ENCODE data around the gene PBX2.

DNA sequence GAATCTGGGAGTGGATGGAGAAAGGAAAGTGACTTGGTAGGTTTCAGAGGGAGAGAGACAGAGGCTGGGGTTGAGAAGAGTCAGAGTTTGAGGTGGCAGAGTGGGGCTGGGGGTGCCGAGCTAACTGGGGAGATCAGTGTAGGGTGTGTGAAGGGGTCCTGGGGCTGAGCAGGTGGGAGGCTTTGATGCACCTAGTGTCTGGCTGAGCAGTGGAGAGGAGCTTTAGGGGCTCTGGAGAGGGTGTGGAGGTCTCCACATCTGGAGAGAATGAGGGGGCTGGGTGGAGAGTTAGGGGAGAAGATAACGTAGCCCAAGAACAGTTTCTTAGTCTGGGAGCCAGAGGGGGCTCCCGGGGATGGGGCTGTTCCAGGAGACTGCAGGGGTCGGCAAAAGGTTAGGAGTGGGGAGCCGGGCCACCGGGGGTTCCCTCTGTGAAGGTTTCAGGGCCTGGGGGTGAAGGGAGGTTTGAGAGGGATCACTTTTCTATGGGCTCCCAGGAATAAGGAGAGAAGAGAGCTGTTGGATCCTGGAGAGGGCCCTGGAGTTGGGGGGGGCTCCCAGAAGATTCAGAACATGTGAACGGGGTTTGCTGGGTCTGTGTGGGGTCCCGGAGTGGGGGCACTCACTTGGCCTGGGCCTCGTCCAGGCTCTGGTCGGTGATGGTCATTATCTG, 797 bp downstream of the PBX2 start:
- TF ChIP-seq, protein P1, sequence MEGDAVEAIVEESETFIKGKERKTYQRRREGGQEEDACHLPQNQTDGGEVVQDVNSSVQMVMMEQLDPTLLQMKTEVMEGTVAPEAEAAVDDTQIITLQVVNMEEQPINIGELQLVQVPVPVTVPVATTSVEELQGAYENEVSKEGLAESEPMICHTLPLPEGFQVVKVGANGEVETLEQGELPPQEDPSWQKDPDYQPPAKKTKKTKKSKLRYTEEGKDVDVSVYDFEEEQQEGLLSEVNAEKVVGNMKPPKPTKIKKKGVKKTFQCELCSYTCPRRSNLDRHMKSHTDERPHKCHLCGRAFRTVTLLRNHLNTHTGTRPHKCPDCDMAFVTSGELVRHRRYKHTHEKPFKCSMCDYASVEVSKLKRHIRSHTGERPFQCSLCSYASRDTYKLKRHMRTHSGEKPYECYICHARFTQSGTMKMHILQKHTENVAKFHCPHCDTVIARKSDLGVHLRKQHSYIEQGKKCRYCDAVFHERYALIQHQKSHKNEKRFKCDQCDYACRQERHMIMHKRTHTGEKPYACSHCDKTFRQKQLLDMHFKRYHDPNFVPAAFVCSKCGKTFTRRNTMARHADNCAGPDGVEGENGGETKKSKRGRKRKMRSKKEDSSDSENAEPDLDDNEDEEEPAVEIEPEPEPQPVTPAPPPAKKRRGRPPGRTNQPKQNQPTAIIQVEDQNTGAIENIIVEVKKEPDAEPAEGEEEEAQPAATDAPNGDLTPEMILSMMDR (IDR thresholded peaks at IDR 0.05; ENCODE audit: low read length) = no peak
- no peak for TF ChIP-seq EZH2 (IDR thresholded peaks at IDR 0.05; ENCODE audit: borderline replicate concordance, low read length)

Measured in OCI-LY1 (cell line).